HepG2 (cell line): ENCODE data around the gene ANKRD44. TPM values are rescaled to one million over a fixed set of nuclear protein-coding genes. Genes with fewer than 3 reads are reported as not detected.

Experiments used
- ATAC-seq: fragments of 200-7000 bp; cut with Tn5 transposase; 3 replicates; pipeline ENCODE4 v1.9.1; 2020; ENCODE audit warnings: mild to moderate bottlenecking, moderate library complexity
- BruUV-seq: library from RNA; stranded (reverse); fragments of 400-500 nt; replicated peaks from 2 replicates; lab custom pipeline; 2021; lab: Mats Ljungman, UMichigan
- CTCF ChIA-PET: fragments of 300-600 bp; formaldehyde crosslinking; extraction: SDS; loops from one replicate; lab custom pipeline; 2021; ENCODE audit warnings: low total read pairs, inconsistent platforms, low intra/inter-chr PET ratio; lab: Yijun Ruan, JAX
- POLR2A ChIA-PET: fragments of 350-600 bp; sonication (Branson Sonifier 250); formaldehyde crosslinking; loops from one replicate; lab custom pipeline; 2020; ENCODE audit warnings: antibody characterized with exemption, inconsistent platforms; lab: Yijun Ruan, JAX
- DNase-seq: peaks from one replicate; pipeline ENCODE4 v3.0.0-alpha.2; 2015; ENCODE audit warnings: low spot score
- FAIRE-seq: peaks from 3 replicates; lab custom pipeline; 2011; peaks lifted over from hg19 to GRCh38; lab: Jason Lieb, UNC
- H2AFZ ChIP-seq: one replicate; pipeline ENCODE4 v1.6.1; 2011; ENCODE audit warnings: low read length, inconsistent platforms
- H3K27ac ChIP-seq: fragments of 300-600 bp; 3 replicates; pipeline ENCODE4 v1.8.0; 2011; ENCODE audit warnings: mixed run types, mild to moderate bottlenecking, mixed read lengths, low read length, inconsistent platforms; ENCODE audit not compliant: insufficient read depth; ENCODE audit errors: extremely low read length
- H3K27me3 ChIP-seq, 2 experiments: fragments of 200-600 bp in 1 of 2; 2 replicates in 1 of 2; 3 replicates in 1 of 2; pipeline versions ENCODE4 v1.6.0 to v1.8.0; 2011; ENCODE audit warnings: low read length in 2 of 2, mild to moderate bottlenecking in 2 of 2, moderate library complexity in 2 of 2, inconsistent platforms in 1 of 2; ENCODE audit not compliant: insufficient read depth in 2 of 2, control insufficient read depth in 1 of 2
- H3K36me3 ChIP-seq, 2 experiments: fragments of 200-600 bp in 1 of 2; replicated peaks in 1 of 2; 2 replicates in 1 of 2; 3 replicates in 1 of 2; pipeline versions ENCODE4 v1.5.1 to v1.8.0; 2011; ENCODE audit warnings: low read length in 2 of 2, inconsistent platforms in 1 of 2; ENCODE audit not compliant: insufficient read depth in 2 of 2, control insufficient read depth in 1 of 2
- H3K4me1 ChIP-seq: 2 replicates; pipeline ENCODE4 v1.5.1; 2012; ENCODE audit warnings: low read length, inconsistent platforms; ENCODE audit not compliant: insufficient read depth
- H3K4me2 ChIP-seq: 2 replicates; pipeline ENCODE4 v1.6.0; 2011; ENCODE audit warnings: low read depth, low read length, inconsistent platforms
- H3K4me3 ChIP-seq, 3 experiments: fragments of 200-600 bp in 1 of 3; sonication (generic), shearing (Covaris generic) in 1 of 3; replicated peaks in 1 of 3; 2 replicates each; pipeline ENCODE4 v1.5.1; 2011 to 2016; ENCODE audit warnings: low read length in 3 of 3, inconsistent platforms in 2 of 3, low read depth in 2 of 3, mild to moderate bottlenecking in 2 of 3, control low read depth in 1 of 3, mixed read lengths in 1 of 3; ENCODE audit not compliant: insufficient read depth in 1 of 3
- H3K79me2 ChIP-seq: one replicate; pipeline ENCODE4 v1.6.1; 2011; ENCODE audit warnings: low read length, inconsistent platforms; ENCODE audit not compliant: insufficient read depth
- H3K9ac ChIP-seq: 2 replicates; pipeline ENCODE4 v1.6.0; 2011; ENCODE audit warnings: mild to moderate bottlenecking, low read depth, low read length, inconsistent platforms; ENCODE audit not compliant: insufficient read depth
- H3K9me3 ChIP-seq: 2 replicates; pipeline ENCODE4 v1.5.1; 2012; ENCODE audit warnings: mild to moderate bottlenecking, low read length
- H4K20me1 ChIP-seq: 2 replicates; pipeline ENCODE4 v1.6.0; 2011; ENCODE audit warnings: inconsistent platforms, mild to moderate bottlenecking, low read length, moderate library complexity; ENCODE audit not compliant: insufficient read depth
- HMG20A ChIP-seq: IDR thresholded peaks from 2 replicates; pipeline ENCODE4 v1.6.1; 2016; ENCODE audit warnings: borderline replicate concordance
- IKZF4 ChIP-seq: sonication (generic); formaldehyde crosslinking; IDR thresholded peaks from 2 replicates; pipeline ENCODE4 v1.5.1; 2020; ENCODE audit warnings: borderline replicate concordance, mild to moderate bottlenecking, low read depth, missing genetic modification reagents; ENCODE audit errors: not compliant biosample characterization
- MATR3 ChIP-seq: sonication (generic); formaldehyde crosslinking; IDR thresholded peaks from 2 replicates; pipeline ENCODE4 v1.4.0; 2020; ENCODE audit warnings: missing genetic modification reagents
- MZF1 ChIP-seq: sonication (generic); formaldehyde crosslinking; IDR thresholded peaks from 2 replicates; pipeline ENCODE4 v1.8.1; 2023; ENCODE audit warnings: mild to moderate bottlenecking, missing genetic modification reagents, borderline replicate concordance
- NCOA2 ChIP-seq: sonication (generic); formaldehyde crosslinking; IDR thresholded peaks from 2 replicates; pipeline ENCODE4 v1.8.0; 2022; ENCODE audit warnings: inconsistent platforms
- SALL2 ChIP-seq: sonication (generic); formaldehyde crosslinking; IDR thresholded peaks from 2 replicates; pipeline ENCODE4 v1.8.1; 2023; ENCODE audit warnings: mild to moderate bottlenecking, missing genetic modification reagents, inconsistent platforms
- TBX3 ChIP-seq: fragments of 450-650 bp; IDR thresholded peaks from 2 replicates; pipeline ENCODE4 v1.6.1; 2017; ENCODE audit warnings: antibody characterized with exemption, mild to moderate bottlenecking, inconsistent platforms, borderline replicate concordance
- TEAD3 ChIP-seq: optimal IDR thresholded peaks from 2 replicates; pipeline ENCODE3; 2016; ENCODE audit warnings: borderline replicate concordance
- ZNF260 ChIP-seq: sonication (generic); formaldehyde crosslinking; IDR thresholded peaks from 2 replicates; pipeline ENCODE4 v1.4.0; 2020; ENCODE audit warnings: missing genetic modification reagents, low read depth, mild to moderate bottlenecking, borderline replicate concordance
- ZNF547 ChIP-seq: sonication (generic); formaldehyde crosslinking; IDR thresholded peaks from 2 replicates; pipeline ENCODE4 v1.5.1; 2020; ENCODE audit warnings: mild to moderate bottlenecking, missing genetic modification reagents
- ZNF703 ChIP-seq: sonication (generic); formaldehyde crosslinking; IDR thresholded peaks from 2 replicates; pipeline ENCODE4 v1.5.1; 2020; ENCODE audit warnings: missing genetic modification reagents, mild to moderate bottlenecking, moderate library complexity, borderline replicate concordance
- ZNF75D ChIP-seq: sonication (generic); formaldehyde crosslinking; IDR thresholded peaks from 2 replicates; pipeline ENCODE4 v1.8.1; 2023; ENCODE audit warnings: missing genetic modification reagents, mild to moderate bottlenecking, borderline replicate concordance
- WGBS: methylation state at CpG from one replicate; pipeline ENCODE4 v1.1.6; 2017; ENCODE audit warnings: low lambda C conversion rate; 5-methylcytosine and 5-hydroxymethylcytosine counted together
- in situ Hi-C: cut with HindIII; loops from 2 replicates; pipeline ENCODE4 v1.10.0; 2017; ENCODE audit warnings: low pct_unique_long_range_greater_than_20kb; ENCODE audit not compliant: extremely low pct_ligation_motif_present
- intact Hi-C: fragments of 100-400 bp; cut with micrococcal nuclease; formaldehyde crosslinking; loops from one replicate; pipeline ENCODE4 v1.10.0; 2022; ENCODE audit not compliant: unreplicated experiment
- polyA plus RNA-seq, 8 experiments: library from polyadenylated mRNA; depleted of rRNA in 3 of 8; stranded (reverse) in 7 of 8; unstranded in 1 of 8; fragments of >200 nt; fragmentation: Illumina TruSeq in 4 of 8; extraction: Trizol in 4 of 8; gene quantifications; 2 replicates each; pipeline versions ENCODE4 v1.2.1 to v1.2.3, GENCODE V29; 2011 to 2016; ENCODE audit warnings: low read depth in 4 of 8, missing spikeins in 1 of 8, mixed read lengths in 1 of 8; ENCODE audit not compliant: insufficient read depth in 1 of 8
- total RNA-seq, 5 experiments: library from RNA; depleted of rRNA; stranded (reverse); fragments of >200 nt; fragmentation: Illumina TruSeq; extraction: Trizol; gene quantifications; 2 replicates each; pipeline ENCODE4 v1.2.3, GENCODE V29; 2016; ENCODE audit warnings: low read depth in 1 of 5
- TF ChIP-seq, protein P1 (sequence below): sonication (generic); formaldehyde crosslinking; IDR thresholded peaks from 2 replicates; pipeline ENCODE4 v1.5.0; 2020; ENCODE audit warnings: mild to moderate bottlenecking, missing genetic modification reagents, borderline replicate concordance
- TF ChIP-seq, protein P2 (sequence below): sonication (generic); formaldehyde crosslinking; IDR thresholded peaks from 2 replicates; pipeline ENCODE4 v1.8.0; 2022; ENCODE audit warnings: mild to moderate bottlenecking, missing genetic modification reagents, moderate library complexity
- TF ChIP-seq, protein P3 (sequence below): sonication (generic); formaldehyde crosslinking; IDR thresholded peaks from 2 replicates; pipeline ENCODE4 v1.8.1; 2023; ENCODE audit warnings: missing genetic modification reagents, mild to moderate bottlenecking, borderline replicate concordance

ANKRD44 gene
- total and polyA plus RNA-seq, 2 of the 13 experiments (the other 11 are each of a cell fraction or from before 2014, with no cell fraction given) = 0.04 to 0.11 TPM

DNA sequence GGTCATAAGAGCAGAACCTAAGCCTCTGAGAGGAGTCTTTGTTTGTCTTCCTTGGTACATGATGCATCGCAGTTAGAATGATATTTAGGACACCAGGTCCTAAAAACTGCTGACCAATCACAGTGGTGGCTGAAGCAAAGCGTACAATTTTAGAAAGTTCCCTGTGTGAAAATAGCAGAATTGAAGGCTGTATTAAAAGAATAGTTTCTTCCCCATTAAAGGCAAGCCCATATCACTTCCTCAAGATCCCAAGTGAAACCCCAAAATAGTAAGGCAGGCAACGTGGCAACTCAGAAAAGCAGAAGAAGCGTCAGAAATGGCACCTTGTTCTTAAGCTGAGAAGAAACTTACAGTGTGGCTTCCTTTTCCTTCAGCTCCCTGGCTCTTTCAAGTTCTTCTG lies 229.3 kb downstream of the ANKRD44 start (continued):
- TF ChIP-seq, protein P1, sequence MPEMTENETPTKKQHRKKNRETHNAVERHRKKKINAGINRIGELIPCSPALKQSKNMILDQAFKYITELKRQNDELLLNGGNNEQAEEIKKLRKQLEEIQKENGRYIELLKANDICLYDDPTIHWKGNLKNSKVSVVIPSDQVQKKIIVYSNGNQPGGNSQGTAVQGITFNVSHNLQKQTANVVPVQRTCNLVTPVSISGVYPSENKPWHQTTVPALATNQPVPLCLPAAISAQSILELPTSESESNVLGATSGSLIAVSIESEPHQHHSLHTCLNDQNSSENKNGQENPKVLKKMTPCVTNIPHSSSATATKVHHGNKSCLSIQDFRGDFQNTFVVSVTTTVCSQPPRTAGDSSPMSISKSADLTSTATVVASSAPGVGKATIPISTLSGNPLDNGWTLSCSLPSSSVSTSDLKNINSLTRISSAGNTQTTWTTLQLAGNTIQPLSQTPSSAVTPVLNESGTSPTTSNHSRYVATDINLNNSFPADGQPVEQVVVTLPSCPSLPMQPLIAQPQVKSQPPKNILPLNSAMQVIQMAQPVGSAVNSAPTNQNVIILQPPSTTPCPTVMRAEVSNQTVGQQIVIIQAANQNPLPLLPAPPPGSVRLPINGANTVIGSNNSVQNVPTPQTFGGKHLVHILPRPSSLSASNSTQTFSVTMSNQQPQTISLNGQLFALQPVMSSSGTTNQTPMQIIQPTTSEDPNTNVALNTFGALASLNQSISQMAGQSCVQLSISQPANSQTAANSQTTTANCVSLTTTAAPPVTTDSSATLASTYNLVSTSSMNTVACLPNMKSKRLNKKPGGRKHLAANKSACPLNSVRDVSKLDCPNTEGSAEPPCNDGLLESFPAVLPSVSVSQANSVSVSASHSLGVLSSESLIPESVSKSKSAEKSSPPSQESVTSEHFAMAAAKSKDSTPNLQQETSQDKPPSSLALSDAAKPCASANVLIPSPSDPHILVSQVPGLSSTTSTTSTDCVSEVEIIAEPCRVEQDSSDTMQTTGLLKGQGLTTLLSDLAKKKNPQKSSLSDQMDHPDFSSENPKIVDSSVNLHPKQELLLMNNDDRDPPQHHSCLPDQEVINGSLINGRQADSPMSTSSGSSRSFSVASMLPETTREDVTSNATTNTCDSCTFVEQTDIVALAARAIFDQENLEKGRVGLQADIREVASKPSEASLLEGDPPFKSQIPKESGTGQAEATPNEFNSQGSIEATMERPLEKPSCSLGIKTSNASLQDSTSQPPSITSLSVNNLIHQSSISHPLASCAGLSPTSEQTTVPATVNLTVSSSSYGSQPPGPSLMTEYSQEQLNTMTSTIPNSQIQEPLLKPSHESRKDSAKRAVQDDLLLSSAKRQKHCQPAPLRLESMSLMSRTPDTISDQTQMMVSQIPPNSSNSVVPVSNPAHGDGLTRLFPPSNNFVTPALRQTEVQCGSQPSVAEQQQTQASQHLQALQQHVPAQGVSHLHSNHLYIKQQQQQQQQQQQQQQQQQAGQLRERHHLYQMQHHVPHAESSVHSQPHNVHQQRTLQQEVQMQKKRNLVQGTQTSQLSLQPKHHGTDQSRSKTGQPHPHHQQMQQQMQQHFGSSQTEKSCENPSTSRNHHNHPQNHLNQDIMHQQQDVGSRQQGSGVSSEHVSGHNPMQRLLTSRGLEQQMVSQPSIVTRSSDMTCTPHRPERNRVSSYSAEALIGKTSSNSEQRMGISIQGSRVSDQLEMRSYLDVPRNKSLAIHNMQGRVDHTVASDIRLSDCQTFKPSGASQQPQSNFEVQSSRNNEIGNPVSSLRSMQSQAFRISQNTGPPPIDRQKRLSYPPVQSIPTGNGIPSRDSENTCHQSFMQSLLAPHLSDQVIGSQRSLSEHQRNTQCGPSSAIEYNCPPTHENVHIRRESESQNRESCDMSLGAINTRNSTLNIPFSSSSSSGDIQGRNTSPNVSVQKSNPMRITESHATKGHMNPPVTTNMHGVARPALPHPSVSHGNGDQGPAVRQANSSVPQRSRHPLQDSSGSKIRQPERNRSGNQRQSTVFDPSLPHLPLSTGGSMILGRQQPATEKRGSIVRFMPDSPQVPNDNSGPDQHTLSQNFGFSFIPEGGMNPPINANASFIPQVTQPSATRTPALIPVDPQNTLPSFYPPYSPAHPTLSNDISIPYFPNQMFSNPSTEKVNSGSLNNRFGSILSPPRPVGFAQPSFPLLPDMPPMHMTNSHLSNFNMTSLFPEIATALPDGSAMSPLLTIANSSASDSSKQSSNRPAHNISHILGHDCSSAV = no peak

DNA sequence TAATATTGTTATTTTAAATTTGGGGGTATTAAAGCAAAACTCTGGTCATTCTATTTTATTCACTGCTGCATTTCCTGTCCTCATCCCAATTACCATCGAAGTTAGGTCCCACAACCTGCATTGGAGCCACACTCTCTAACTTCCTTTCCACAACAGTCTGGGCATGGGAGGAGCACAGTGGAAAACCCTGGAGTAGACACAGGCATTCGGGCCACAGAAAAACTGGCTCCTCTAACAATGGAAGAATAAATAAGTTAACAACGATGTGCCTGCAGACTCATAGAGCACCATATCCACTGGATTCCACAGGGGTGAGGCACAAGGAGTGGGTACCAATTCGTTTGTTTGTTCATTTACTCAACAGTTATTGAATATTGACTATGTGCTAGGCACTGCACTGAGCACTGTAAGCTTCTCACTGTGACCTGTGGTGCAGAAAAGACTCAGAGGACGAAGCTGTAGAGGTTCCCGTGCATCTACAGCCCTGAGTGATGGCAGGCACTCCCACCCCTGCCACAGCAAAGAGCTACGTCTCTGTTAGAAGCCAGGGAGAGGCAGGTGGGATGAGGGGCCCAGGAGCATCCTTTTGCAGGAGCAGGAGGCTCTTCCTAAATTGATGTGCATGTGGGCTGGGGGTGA lies 229.9 kb downstream of the ANKRD44 start:
- ATAC-seq = no peak
- no peak for TF ChIP-seq NCOA2 (CRISPR knock-in tag)
- TF ChIP-seq ZNF703 (CRISPR knock-in tag) = no peak
- TF ChIP-seq TBX3 = no peak
- no peak for TF ChIP-seq SALL2 (CRISPR knock-in tag)
- no peak for TF ChIP-seq MZF1
- TF ChIP-seq, protein P2, sequence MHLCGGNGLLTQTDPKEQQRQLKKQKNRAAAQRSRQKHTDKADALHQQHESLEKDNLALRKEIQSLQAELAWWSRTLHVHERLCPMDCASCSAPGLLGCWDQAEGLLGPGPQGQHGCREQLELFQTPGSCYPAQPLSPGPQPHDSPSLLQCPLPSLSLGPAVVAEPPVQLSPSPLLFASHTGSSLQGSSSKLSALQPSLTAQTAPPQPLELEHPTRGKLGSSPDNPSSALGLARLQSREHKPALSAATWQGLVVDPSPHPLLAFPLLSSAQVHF (CRISPR knock-in tag) = no peak
- no peak for TF ChIP-seq ZNF547 (CRISPR knock-in tag)
- TF ChIP-seq ZNF75D = no peak
- no peak for TF ChIP-seq TEAD3
- no peak for TF ChIP-seq MATR3
- TF ChIP-seq, protein P3, sequence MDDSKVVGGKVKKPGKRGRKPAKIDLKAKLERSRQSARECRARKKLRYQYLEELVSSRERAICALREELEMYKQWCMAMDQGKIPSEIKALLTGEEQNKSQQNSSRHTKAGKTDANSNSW = no peak
- TF ChIP-seq IKZF4 (CRISPR knock-in tag) = no peak
- TF ChIP-seq ZNF260 = no peak
- TF ChIP-seq HMG20A (CRISPR knock-in tag) = no peak

More for the DNA sequence above, 229.9 kb downstream of the ANKRD44 start:
- H3K4me1 ChIP-seq = no peaks in the 10 kb centered on the region
- BruUV-seq = no TSS peak
- FAIRE-seq (no peak), DNase-seq (no peak)
- no peaks in the 10 kb centered on the region for H3K27me3 ChIP-seq
- H3K9ac ChIP-seq = no peak overlapping the region
- no peaks in the 10 kb centered on the region for H3K79me2 ChIP-seq
- no peak overlapping the region for H3K27ac ChIP-seq
- ChIA-PET POLR2A (no interaction called here), CTCF (no interaction called here)
- no peaks in the 10 kb centered on the region for H3K9me3 ChIP-seq
- no peak overlapping the region for H3K4me3 ChIP-seq
- in situ Hi-C loops (no loop called here), intact Hi-C loops (no loop called here)
- H3K36me3 ChIP-seq = no peaks in the 10 kb centered on the region
- H4K20me1 ChIP-seq = no peaks in the 10 kb centered on the region
- H3K4me2 ChIP-seq = no peak overlapping the region
- WGBS = 6% methylated on average over 7 of the region's 7 CpGs
- no peak overlapping the region for H2AFZ ChIP-seq
